Large intestine (tissue), 3 donors: ENCODE measurements around the gene GNA14. TPM values are rescaled to one million over a fixed set of nuclear protein-coding genes. Genes with fewer than 3 reads are reported as not detected.
"Not testable (repeated sequence)": the region's sequence is repeated elsewhere in the genome, so short reads cannot be mapped to it uniquely, and the experiment has no call there.

Experiments
- DNase-seq, 2 donors: peaks; one replicate each; pipeline versions ENCODE4 v3.0.0 to v3.0.0-alpha.2; 2013
- H3K27ac ChIP-seq: one replicate; pipeline ENCODE4 v1.5.1; 2013; ENCODE audit warnings: low read length
- H3K27me3 ChIP-seq: 2 replicates; pipeline ENCODE4 v1.6.1; 2013; ENCODE audit warnings: low read length; ENCODE audit not compliant: control insufficient read depth, insufficient read depth
- H3K36me3 ChIP-seq: 2 replicates; pipeline ENCODE4 v1.6.1; 2013; ENCODE audit warnings: low read length; ENCODE audit not compliant: control insufficient read depth, insufficient read depth
- H3K4me1 ChIP-seq: one replicate; pipeline ENCODE4 v1.6.1; 2013; ENCODE audit warnings: low read length; ENCODE audit not compliant: control insufficient read depth, insufficient read depth
- H3K4me3 ChIP-seq: one replicate; pipeline ENCODE4 v1.5.1; 2013; ENCODE audit warnings: low read length
- H3K9me3 ChIP-seq: one replicate; pipeline ENCODE4 v1.6.1; 2013; ENCODE audit warnings: mild to moderate bottlenecking, low read depth, low read length, moderate library complexity; ENCODE audit not compliant: control insufficient read depth
- WGBS: methylation state at CpG from one replicate; pipeline ENCODE4 v1.1.5; 2013; ENCODE audit warnings: low lambda C conversion rate; ENCODE audit not compliant: insufficient coverage; 5-methylcytosine and 5-hydroxymethylcytosine counted together
- polyA plus RNA-seq: library from polyadenylated mRNA; unstranded; fragments of 120-200 nt; gene quantifications from one replicate; pipeline ENCODE4 v1.2.1, GENCODE V29; 2013

The GNA14 gene
- polyA plus RNA-seq, 1 donor, result 2.7 TPM

- no CpG with 5 or more reads among the region's 3 CpGs for WGBS
- H3K27me3 ChIP-seq, result no peaks in the 10 kb centered on the region
- H3K4me1 ChIP-seq, result peaks cover 5% of the 10 kb centered on the region
- no peak for DNase-seq
- no peaks in the 10 kb centered on the region for H3K36me3 ChIP-seq
- H3K4me3 ChIP-seq, result no peak overlapping the region
- H3K27ac ChIP-seq, result no peak overlapping the region
- peaks cover 3% of the 10 kb centered on the region for H3K9me3 ChIP-seq
Observed at GRCh38 chr9:77454663-77455062, 193.5 kb downstream of the GNA14 start.

DNA sequence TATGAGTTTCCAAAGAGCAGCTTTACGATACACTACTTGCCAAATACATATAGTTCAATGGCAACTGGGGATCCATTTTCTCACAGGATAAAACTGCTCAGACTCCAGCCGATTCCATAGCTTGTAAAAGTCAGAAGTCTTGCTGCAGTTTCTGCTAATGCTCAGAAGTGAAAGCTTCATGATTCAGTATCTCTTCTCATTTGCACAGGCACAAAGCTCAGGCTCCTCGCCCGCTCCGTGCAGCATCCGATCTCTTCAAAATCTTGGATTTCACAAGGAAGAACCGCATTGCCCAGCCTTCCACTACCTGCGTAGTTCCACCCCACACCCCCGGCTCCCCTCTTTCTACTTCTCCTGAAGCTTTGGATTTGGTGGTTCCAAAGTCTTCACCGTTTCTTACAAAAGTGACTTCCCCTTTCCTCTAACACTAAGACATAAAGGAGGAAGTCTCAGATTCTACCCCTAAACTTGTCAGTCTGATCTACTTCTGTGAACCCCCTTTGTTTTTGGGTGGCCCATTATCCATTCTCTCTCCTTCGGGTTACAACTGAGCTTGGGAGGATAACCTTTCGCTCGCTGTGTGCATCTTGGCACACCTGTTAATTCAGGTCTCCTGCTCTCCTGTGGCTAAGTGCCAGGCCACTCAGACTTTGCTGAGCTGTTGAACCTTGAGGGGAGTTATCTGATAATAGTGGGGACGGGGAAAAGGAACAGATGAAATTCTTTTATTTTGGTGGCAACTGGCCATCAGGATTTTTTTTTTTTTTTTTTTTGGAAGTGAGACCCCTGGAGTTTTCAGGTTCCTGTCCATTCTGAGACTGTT is 194.1 kb downstream of the GNA14 start:
- Histone ChIP-seq H3K27me3 (no peaks in the 10 kb centered on the region), H3K27ac (no peak overlapping the region), H3K4me3 (no peak overlapping the region), H3K9me3 (peaks cover 3% of the 10 kb centered on the region), H3K4me1 (peaks cover 9% of the 10 kb centered on the region), H3K36me3 (no peaks in the 10 kb centered on the region)
- DNase-seq, result no peak
- 100% methylated on average over 3 of the region's 14 CpGs for WGBS

DNA sequence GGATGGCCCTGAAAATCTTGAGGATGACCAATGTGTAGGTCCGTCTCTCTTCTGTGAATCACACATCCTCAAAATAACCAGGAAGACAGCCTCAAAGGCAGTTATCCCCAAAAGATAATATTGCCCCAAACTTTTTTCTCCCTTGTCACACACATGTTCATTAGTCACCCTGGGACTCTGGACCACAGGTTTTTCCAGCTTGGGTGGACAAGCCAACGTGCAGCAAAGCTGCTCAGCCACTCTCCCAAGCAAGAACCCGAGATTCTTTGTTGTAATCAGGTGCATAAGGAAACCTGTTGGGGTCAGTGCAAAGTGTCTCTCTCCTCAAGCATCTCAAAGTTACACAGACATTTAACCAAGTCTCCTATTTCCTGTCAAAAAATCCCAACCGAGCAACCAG is 196.6 kb downstream of the GNA14 start:
- Histone ChIP-seq H3K27ac (no peak overlapping the region), H3K4me1 (peaks cover 9% of the 10 kb centered on the region), H3K36me3 (no peaks in the 10 kb centered on the region), H3K27me3 (no peaks in the 10 kb centered on the region), H3K9me3 (peaks cover 3% of the 10 kb centered on the region), H3K4me3 (no peak overlapping the region)
- no CpG with 5 or more reads among the region's 4 CpGs for WGBS
- no peak for DNase-seq

DNA sequence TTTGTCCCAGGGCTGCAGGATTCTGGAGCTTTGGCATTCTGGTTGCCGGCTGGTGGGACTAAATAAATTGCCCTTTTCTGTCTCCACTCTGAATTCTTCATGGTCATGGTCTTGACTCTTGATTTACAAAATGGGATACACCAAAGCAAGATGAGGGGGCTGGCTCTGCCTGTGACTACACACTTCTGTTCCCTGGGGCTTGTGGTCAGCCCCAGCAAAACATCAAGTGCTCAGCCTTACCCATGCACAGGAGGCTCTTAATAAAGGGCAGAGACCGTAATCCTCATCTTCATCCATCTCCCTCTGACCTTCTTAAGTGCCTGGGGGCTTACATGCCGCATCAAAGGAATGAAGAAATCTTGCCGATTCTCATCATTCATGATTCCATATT is 198.0 kb downstream of the GNA14 start:
- Histone ChIP-seq H3K27me3 (no peaks in the 10 kb centered on the region), H3K4me3 (no peak overlapping the region), H3K9me3 (peaks cover 3% of the 10 kb centered on the region), H3K36me3 (no peaks in the 10 kb centered on the region), H3K4me1 (peaks cover 9% of the 10 kb centered on the region), H3K27ac (peak overlapping the region; percentile 16)
- DNase-seq, result no peak
- WGBS, result no CpG with 5 or more reads among the region's 4 CpGs

DNA sequence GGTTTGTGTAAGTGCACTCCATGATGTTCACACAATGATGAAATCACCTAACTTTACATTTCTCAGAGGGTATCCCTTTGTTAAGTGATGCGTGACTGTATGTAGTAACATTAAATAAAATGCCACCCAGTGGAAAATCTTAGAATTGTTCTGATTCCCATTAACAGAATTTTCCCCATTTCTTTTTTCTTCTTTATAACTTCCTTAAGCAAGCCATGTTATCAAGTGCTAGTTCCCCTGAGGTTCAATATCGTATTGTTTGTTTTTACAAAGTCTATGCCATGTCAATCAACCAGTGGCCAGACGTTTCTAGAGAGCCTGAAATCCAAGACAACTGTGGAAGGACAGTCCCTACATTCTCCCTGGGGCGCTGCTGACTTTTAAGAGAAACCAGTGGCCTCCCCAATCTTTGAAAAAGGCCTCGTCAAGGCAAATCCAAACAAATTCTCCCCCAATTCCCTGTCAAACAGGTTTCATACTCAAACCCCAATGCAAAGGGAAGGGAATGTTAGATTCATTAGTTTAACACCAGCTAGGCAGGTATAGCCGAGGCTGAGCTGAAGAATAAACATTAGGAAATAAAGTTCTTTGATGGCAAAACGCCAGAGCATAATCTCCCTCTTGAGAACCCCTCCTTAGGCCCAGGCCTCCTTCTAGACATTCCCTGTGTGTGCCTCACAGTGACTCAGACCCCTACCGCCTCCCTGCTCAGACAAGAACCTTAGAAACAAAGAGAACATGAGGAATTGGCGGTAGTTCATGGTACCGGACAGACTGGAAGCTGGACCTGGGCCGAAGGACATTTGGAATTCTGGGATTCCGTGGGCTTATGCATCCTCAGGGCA is 198.7 kb downstream of the GNA14 start:
- Histone ChIP-seq H3K27me3 (no peaks in the 10 kb centered on the region), H3K36me3 (no peaks in the 10 kb centered on the region), H3K27ac (peak overlapping the region; percentile 16), H3K4me3 (no peak overlapping the region), H3K4me1 (peaks cover 9% of the 10 kb centered on the region), H3K9me3 (peaks cover 3% of the 10 kb centered on the region)
- no CpG with 5 or more reads among the region's 12 CpGs for WGBS
- peak; percentile 50 to 73 for DNase-seq

DNA sequence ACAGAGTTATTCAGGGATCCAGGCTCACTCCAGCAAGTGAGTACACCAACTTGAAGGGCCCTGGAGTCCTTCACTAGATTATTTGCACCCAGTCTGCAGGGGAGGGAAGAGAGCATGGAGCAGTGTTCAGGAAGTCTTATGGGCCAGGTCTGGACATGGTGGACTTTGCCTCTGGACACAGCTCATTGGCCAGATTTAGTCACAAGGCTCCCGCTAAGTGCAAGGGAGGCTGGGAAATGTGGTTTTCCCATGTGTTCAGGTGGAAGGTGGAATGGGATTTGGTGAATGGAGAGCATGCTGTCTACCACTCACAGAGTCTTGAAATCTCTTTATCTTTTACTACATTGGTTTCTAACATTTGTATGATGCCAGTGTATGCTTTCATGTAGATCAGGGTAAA is 200.5 kb downstream of the GNA14 start:
- no peak for DNase-seq
- no CpG with 5 or more reads among the region's 1 CpG for WGBS
- Histone ChIP-seq H3K27ac (no peak overlapping the region), H3K27me3 (no peaks in the 10 kb centered on the region), H3K4me3 (no peak overlapping the region), H3K36me3 (no peaks in the 10 kb centered on the region), H3K9me3 (peaks cover 3% of the 10 kb centered on the region), H3K4me1 (peaks cover 9% of the 10 kb centered on the region)

- no CpG with 5 or more reads among the region's 1 CpG for WGBS
- Histone ChIP-seq H3K27ac (no peak overlapping the region), H3K4me3 (no peak overlapping the region), H3K4me1 (no peaks in the 10 kb centered on the region), H3K9me3 (no peaks in the 10 kb centered on the region), H3K27me3 (no peaks in the 10 kb centered on the region), H3K36me3 (no peaks in the 10 kb centered on the region)
- DNase-seq, result no peak
Observed at GRCh38 chr9:77442436-77442835, 205.7 kb downstream of the GNA14 start.

DNA sequence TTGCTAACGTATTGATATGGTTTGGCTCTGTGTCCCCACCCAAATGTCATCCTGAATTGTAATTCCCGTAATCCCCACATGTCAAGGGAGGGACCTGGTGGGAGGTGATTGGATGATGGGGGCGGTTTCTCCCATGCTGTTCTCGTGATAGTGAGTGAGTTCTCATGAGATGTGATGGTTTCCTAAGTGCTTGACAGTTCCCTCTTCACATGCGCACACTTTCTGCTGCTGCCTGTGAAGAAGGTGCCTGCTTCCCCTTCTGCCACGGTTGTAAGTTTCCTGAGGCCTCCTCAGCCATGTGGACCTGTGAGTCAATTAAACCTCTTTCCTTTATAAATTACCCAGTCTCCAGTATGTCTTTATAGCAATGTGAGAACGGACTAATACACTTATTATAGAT is 207.0 kb downstream of the GNA14 start:
- H3K9me3 ChIP-seq, H3K4me3 ChIP-seq, H3K27me3 ChIP-seq, H3K36me3 ChIP-seq, H3K27ac ChIP-seq, H3K4me1 ChIP-seq, DNase-seq: not testable (repeated sequence)
- 100% methylated on average over 1 of the region's 7 CpGs for WGBS

DNA sequence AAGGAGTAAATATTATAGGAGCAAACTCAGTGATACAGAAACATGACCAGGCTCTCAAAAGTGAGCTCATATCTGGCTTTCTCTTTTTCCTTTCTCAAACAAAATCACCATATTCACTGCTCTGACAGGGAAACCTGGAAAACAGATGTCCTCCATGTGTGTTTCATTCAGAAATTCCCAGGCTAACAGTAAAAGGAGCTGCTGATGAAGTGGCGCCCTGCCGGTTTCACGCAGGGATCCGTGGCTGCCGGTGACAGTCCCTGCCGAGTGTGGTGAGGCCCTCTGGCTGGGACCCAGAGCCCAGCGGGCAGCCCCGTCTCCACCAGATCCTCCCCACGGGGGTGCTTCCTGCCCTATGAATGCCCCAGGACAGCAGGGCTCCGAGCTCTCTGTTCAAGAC is 208.1 kb downstream of the GNA14 start:
- no peaks in the 10 kb centered on the region for H3K36me3 ChIP-seq

GRCh38 chr9:77438653-77439052 is 209.5 kb downstream of the GNA14 start:
- no peak overlapping the region for H3K27ac ChIP-seq
- H3K27me3 ChIP-seq, result no peaks in the 10 kb centered on the region
- DNase-seq, result no peak
- no peaks in the 10 kb centered on the region for H3K4me1 ChIP-seq
- H3K9me3 ChIP-seq, result no peaks in the 10 kb centered on the region
- no peak overlapping the region for H3K4me3 ChIP-seq
- WGBS, result 80% methylated on average over 1 of the region's 3 CpGs
- H3K36me3 ChIP-seq, result no peaks in the 10 kb centered on the region

More for the DNA sequence above, 208.1 kb downstream of the GNA14 start:
- no peak overlapping the region for H3K27ac ChIP-seq
- DNase-seq, result no peak
- no peaks in the 10 kb centered on the region for H3K27me3 ChIP-seq
- no peak overlapping the region for H3K4me3 ChIP-seq
- no CpG with 5 or more reads among the region's 10 CpGs for WGBS
- H3K4me1 ChIP-seq, result no peaks in the 10 kb centered on the region
- no peaks in the 10 kb centered on the region for H3K9me3 ChIP-seq
